GM18517 (cell line): ENCODE measurements around the gene PPM1L.

Source experiments
- ATAC-seq: cut with Tn5 transposase; IDR thresholded peaks from one replicate; pipeline ENCODE4 v1.9.1; 2021; ENCODE audit warnings: mild to moderate bottlenecking, moderate library complexity; ENCODE audit not compliant: unreplicated experiment

The PPM1L gene

GRCh38 chr3:160804762-160805161, 48.7 kb downstream of the PPM1L start:
- ATAC-seq: no peak

GRCh38 chr3:160806094-160806493, 50.1 kb downstream of the PPM1L start:
- no peak for ATAC-seq

GRCh38 chr3:160806686-160807085, 50.7 kb downstream of the PPM1L start:
- ATAC-seq: no peak

GRCh38 chr3:160808838-160809237, 52.8 kb downstream of the PPM1L start:
- ATAC-seq: no peak

GRCh38 chr3:160809453-160809852, 53.4 kb downstream of the PPM1L start:
- ATAC-seq: no peak

GRCh38 chr3:160810362-160811236, 54.6 kb downstream of the PPM1L start:
- no peak for ATAC-seq

- no peak for ATAC-seq
Observed at GRCh38 chr3:160811237-160811548, 55.2 kb downstream of the PPM1L start.

GRCh38 chr3:160812304-160812703, 56.3 kb downstream of the PPM1L start:
- no peak for ATAC-seq

GRCh38 chr3:160815280-160815679, 59.2 kb downstream of the PPM1L start:
- no peak for ATAC-seq

GRCh38 chr3:160820022-160820421, 64.0 kb downstream of the PPM1L start:
- no peak for ATAC-seq

GRCh38 chr3:160820430-160820829, 64.4 kb downstream of the PPM1L start:
- ATAC-seq: no peak

GRCh38 chr3:160822936-160823335, 66.9 kb downstream of the PPM1L start:
- no peak for ATAC-seq

GRCh38 chr3:160825311-160825800, 69.3 kb downstream of the PPM1L start:
- ATAC-seq: no peak

GRCh38 chr3:160826408-160826807, 70.4 kb downstream of the PPM1L start:
- no peak for ATAC-seq

GRCh38 chr3:160826991-160827390, 71.0 kb downstream of the PPM1L start:
- no peak for ATAC-seq

GRCh38 chr3:160827516-160827915, 71.5 kb downstream of the PPM1L start:
- no peak for ATAC-seq

GRCh38 chr3:160828880-160829279, 72.8 kb downstream of the PPM1L start:
- no peak for ATAC-seq

- no peak for ATAC-seq
Observed at GRCh38 chr3:160829486-160830009, 73.5 kb downstream of the PPM1L start.

GRCh38 chr3:160830796-160831195, 74.8 kb downstream of the PPM1L start:
- ATAC-seq: no peak

GRCh38 chr3:160831401-160831800, 75.4 kb downstream of the PPM1L start:
- ATAC-seq: no peak

- ATAC-seq: no peak
Observed at GRCh38 chr3:160837394-160837980, 81.5 kb downstream of the PPM1L start.

- ATAC-seq: no peak
Observed at GRCh38 chr3:160840590-160840989, 84.6 kb downstream of the PPM1L start.
